Epithelial cell of esophagus (primary cell): ENCODE measurements around the gene DAPK2.

ENCODE experiments used
- DNase-seq: peaks from one replicate; pipeline ENCODE4 v3.0.0; 2010; ENCODE audit warnings: low read depth
- H3K4me3 ChIP-seq: 2 replicates; pipeline ENCODE4 v1.5.1; 2011; ENCODE audit warnings: mild to moderate bottlenecking, low read length, control low read depth
- CTCF ChIP-seq: IDR thresholded peaks from 2 replicates; pipeline ENCODE4 v1.5.1; 2011; ENCODE audit warnings: low read depth, mild to moderate bottlenecking, low read length, control low read depth, inconsistent platforms; ENCODE audit not compliant: insufficient read depth; ENCODE audit errors: missing control alignments

The DAPK2 gene

GRCh38 chr15:63973212-63974009 lies 72.9 kb downstream of the DAPK2 start:
- DNase-seq = peak; percentile 49
- no peak overlapping the region for H3K4me3 ChIP-seq
- TF ChIP-seq CTCF = no peak

DNA sequence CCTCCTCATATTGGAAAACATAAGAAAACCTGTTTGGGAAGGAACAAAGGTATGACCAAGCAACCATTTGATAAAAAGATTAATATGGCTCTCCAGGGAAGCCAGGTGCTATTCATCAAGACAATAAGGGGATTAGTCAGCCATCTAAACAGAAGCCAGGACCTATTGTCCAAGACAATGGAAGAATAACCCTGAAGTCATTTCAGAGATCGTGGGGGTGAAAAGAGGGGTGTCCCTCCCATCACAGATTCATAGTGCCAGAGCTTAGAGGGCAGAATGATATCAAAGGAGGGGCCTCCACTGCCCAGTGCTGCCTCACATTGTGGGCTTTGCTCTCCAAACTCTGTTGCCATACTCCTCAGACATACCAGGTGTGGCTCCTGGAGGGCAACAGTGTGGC lies 73.5 kb downstream of the DAPK2 start:
- no peak for DNase-seq
- no peak for TF ChIP-seq CTCF
- H3K4me3 ChIP-seq = no peak overlapping the region

DNA sequence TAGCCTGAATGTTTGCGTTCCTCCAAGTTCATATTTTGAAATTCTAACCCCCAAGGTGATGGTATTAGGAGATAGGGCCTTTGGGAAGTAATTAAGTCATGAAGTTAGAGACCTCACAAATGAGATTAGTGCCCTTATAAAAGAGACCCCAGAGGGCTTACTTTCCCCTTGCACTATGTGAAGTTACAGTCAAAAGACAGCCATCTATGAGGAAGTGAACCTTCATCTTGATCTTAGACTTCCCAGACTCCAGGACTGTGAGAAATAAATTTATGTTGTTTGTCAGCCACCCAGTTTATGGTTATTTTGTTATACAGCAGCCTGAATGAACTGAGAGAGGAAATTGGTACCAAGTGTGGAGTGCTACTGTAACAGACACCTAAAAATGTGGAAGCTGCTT lies 74.4 kb downstream of the DAPK2 start:
- no peak for DNase-seq
- no peak for TF ChIP-seq CTCF
- no peak overlapping the region for H3K4me3 ChIP-seq

- TF ChIP-seq CTCF = no peak
- no peak overlapping the region for H3K4me3 ChIP-seq
- DNase-seq = no peak
Measured at GRCh38 chr15:63971427-63971805, 74.9 kb downstream of the DAPK2 start.

- no peak for DNase-seq
- no peak overlapping the region for H3K4me3 ChIP-seq
- TF ChIP-seq CTCF = no peak
Measured at GRCh38 chr15:63970621-63971426, 75.5 kb downstream of the DAPK2 start.

GRCh38 chr15:63969652-63970421 lies 76.4 kb downstream of the DAPK2 start:
- no peak overlapping the region for H3K4me3 ChIP-seq
- no peak for TF ChIP-seq CTCF
- DNase-seq = no peak
